NCI-H1436 treated with DMSO at 0.1 percent for 48 hours (cell line): ENCODE measurements around the gene DHRS13.
"Not testable (repeated sequence)": the region's sequence is repeated elsewhere in the genome, so short reads cannot be mapped to it uniquely, and the experiment has no call there.

Experiments used
- DNase-seq: peaks from one replicate; lab custom pipeline; 2025; lab: John Stamatoyannopoulos, UW

The DHRS13 gene

GRCh38 chr17:28935744-28936460 lies 33.0 kb upstream of the DHRS13 start:
- no peak for DNase-seq

GRCh38 chr17:28934508-28934907 lies 31.6 kb upstream of the DHRS13 start:
- not testable (repeated sequence) for DNase-seq

- no peak for DNase-seq
Observed at GRCh38 chr17:28929787-28930186, 26.9 kb upstream of the DHRS13 start.

DNA sequence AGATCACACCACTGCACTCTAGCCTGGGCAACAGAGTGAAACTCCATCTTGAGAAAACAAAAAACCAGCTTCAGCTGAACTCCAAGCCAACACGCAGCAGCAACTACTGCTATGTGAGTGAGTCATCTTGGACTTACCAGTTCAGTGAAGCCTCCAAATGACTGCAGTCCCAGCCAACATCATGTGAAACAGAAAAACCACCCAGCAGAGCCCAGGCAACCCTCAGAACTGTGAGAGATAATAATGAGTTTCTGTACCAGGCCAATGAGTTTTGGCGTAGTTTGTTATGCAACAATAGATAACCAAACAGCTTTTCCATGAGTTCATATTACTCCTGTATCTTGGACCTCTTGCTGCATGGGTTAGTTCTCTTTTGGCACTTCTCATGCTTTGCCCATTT lies 25.2 kb upstream of the DHRS13 start:
- DNase-seq, result no peak

DNA sequence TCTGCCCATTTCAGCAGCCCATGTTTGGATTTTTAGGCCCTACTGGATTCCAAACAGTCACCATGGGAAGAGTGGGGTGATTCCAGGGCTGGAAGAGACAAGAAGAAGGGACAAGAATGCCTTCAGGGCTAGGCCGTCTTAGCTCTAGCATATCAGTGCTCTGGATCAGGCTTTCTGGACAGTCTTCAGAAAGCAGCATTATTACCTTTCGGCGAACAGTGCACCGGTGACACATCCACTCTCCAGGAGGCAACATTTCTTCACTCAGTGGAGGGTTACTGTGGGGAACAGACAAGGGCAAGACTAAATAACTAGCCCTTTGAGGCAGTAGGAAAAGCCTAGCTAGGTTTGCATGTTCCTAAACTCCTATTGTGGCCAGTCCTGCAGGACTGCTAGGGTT lies 23.9 kb upstream of the DHRS13 start:
- no peak for DNase-seq

GRCh38 chr17:28926366-28926765 lies 23.5 kb upstream of the DHRS13 start:
- DNase-seq, result no peak

DNA sequence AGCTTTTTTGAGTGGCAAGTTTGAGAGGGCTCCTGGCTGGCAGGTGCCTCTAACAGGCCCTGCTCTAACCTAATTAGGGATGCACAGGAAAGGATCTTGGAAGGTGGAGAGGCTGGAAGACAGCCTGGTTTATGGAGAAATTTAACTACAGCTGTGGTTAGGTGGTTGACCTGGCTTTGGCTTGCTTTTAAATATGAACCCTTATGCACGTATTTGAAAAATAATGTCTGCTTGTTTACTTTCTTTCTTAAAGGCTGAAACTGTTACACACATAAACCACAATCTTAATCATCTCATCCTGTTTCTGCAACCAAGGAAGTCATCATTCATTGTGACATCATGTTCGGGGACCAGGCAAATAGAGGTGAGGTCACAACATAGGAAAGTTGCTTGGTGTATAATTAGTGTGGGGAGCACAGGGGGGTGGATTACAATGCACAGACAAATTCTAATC lies 23.1 kb upstream of the DHRS13 start:
- no peak for DNase-seq

GRCh38 chr17:28920201-28920600 lies 17.3 kb upstream of the DHRS13 start:
- no peak for DNase-seq

DNA sequence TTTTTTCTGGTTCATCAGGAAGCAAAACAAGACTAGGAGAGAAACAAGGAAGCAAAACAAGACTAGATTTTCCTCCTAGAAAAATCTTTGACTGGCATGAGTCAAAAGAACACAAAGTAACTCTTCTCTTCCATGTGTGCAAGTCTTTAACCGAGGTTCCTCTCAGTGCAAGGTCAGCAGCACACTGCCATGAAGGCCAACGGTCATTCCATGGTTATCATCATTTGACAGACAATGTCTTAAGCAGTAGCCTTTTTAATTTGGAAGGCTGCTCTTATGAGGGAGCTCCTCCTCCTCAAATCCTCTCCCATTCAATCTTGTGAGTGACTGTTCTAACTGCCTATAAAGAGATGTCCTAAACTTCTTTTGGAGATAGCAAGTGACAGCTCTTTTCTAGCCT lies 15.4 kb upstream of the DHRS13 start:
- no peak for DNase-seq

DNA sequence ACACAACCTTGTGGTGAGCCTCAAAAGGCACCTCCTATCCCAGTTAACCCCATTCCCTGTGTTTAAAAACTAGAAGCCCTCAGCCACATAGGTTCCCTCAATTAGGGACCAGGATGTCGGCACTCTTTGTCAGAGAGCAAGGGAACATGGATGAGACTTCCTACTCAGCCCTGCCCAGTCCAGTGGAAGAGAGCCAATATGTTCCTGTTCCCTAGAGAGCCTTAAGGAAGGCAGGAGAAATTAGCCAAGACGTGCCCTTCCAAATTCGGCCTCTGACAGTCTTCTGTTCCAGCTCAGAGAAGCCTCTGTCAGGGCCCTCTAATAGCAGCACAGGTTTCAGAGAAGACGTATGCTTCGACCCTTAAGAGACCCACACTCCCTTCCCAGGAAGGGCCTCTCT lies 14.6 kb upstream of the DHRS13 start:
- DNase-seq, result no peak

DNA sequence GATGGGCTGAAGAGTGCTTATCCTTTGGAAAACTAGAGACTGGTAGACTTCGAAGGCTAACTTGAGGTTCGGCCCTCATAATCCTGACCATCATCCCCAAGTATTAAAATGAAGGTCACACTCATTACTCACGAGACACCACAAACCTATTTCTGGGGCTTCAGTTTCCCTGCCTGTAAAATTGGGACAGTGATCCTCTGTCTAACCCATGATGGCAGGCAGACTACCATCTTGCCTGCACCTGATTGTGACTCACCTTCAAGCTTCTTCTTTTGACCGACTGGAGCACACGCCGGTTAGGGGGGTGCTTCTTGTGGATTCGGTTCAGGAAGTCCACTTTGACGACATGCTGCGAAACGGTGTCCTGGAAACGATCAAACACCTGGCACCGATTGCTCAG lies 14.2 kb upstream of the DHRS13 start:
- DNase-seq, result no peak

- no peak for DNase-seq
Observed at GRCh38 chr17:28916302-28916934, 13.5 kb upstream of the DHRS13 start.

GRCh38 chr17:28912938-28913333 lies 10.1 kb upstream of the DHRS13 start:
- DNase-seq, result no peak

GRCh38 chr17:28912281-28912937 lies 9.5 kb upstream of the DHRS13 start:
- no peak for DNase-seq

- DNase-seq, result no peak
Observed at GRCh38 chr17:28911411-28912045, 8.6 kb upstream of the DHRS13 start.

DNA sequence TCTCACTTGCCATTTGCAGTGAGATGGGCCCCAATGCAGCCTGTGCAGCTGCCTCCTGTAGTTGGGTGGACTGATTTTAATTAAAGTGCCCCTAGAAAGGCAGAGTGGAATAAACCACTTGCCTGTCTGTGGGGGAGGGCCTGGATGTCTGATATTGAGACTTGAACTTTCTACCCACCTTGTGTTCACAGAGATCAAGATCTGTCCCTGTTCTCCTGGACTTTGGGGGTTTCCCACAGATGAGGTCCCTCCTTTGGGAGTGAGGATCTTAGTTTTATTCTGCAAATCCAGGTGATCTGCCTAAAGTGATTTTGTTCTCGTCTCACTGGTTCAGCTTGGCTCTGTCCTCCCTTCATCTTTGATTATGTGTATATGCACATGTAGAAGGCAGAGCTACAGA lies 7.7 kb upstream of the DHRS13 start:
- no peak for DNase-seq

DNA sequence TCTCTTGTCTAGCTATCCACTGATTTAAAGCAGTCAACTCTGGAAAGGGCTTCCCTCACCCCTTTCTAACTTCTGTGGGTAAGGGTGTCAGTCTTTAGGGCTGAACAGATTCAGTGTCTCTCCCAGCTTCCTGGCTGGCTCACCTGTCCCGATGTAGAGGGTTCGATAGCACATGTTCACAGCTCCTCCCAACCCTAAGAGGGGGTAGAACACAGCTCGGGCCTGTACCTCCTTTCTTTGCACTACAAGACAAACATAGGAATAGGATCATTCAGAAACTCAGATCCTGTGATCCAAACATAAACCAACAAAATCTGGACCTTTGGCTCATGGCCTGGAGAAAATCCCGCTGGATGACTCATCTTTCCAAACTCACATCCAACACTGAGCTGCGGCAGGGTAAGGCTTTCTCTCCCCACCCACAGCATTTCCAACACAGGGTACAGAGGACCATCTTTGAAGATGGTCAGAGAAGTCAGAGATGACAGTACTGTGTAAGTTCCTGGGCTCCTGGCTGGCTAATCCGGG lies 5.8 kb upstream of the DHRS13 start:
- DNase-seq, result no peak

- no peak for DNase-seq
Observed at GRCh38 chr17:28907709-28908475, 5.0 kb upstream of the DHRS13 start.

DNA sequence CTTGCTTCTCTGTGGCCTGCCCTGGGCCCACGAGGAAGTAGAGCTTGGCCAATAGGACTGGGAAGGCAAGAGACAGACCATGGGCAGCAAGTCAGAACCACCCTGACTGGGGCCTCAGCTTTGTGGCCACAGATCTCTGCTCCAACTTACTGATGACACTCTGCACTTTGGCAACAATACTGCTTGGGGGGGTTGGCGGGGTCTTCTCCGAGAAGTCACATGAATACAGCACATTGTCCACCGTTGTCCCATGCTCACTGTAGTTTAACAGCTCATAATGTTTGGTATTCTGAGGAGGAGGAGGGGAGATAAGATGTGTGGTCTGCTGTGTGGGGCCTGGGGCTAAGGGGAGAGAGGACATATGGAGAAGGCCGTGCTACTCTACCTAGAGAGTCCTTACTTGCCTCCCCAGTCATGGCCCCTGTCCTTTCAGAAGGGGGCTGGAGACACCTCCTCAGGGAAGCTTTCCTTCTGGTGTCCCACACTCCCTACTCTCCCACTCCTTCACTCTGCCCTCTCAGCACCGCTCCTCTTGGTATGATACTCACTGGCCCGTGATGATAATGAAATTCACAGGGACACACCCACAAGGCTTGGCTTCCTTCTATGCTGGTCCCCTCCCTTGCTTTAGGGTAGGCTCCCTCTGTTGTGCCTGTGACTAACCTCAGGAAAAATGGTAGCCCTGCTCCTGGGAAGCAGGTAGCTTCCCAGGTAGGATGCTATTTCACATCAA lies 4.0 kb upstream of the DHRS13 start:
- DNase-seq, result no peak

GRCh38 chr17:28906276-28906675 lies 3.4 kb upstream of the DHRS13 start:
- DNase-seq, result no peak

GRCh38 chr17:28904800-28905199 lies 1.9 kb upstream of the DHRS13 start:
- no peak for DNase-seq
